ENCODE results near the gene PTCRA.

PTCRA gene

GRCh38 chr6:42971746-42972327 lies 56.0 kb downstream of the PTCRA start:
- DNase-seq (ENCODE audit: low read depth in 2 of 2): no peak

- DNase-seq (ENCODE audit: low read depth in 2 of 2): no peak
Observed at GRCh38 chr6:42973926-42974325, 58.1 kb downstream of the PTCRA start.

- DNase-seq (ENCODE audit: low read depth in 2 of 2): no peak
Observed at GRCh38 chr6:42974919-42975505, 59.2 kb downstream of the PTCRA start.

Data from fibroblast of skin of left biceps (primary cell).